ENCODE results near the gene B3GNT3. TPM values are rescaled to one million over a fixed set of nuclear protein-coding genes. Genes with fewer than 3 reads are reported as not detected.

Gene B3GNT3
- total RNA-seq, 3 donors from 2014 or later = 0.32 to 6.9 (median 2.0) TPM

- Histone ChIP-seq H3K27me3 (no peaks in the 10 kb centered on the region), H3K27ac (no peak within 1 kb of the TSS), H3K9me3 (no peaks in the 10 kb centered on the region), H3K4me3 (peak within 1 kb of the TSS in 1 of 3 donors; percentile 20), H3K36me3 (no peaks in the 10 kb centered on the region), H3K4me1 (no peaks in the 10 kb centered on the region)
- no peak for TF ChIP-seq POLR2A (IDR thresholded peaks at IDR 0.05)
- no peak for TF ChIP-seq CTCF (IDR thresholded peaks at IDR 0.05)
- no peak for TF ChIP-seq POLR2AphosphoS5 (IDR thresholded peaks at IDR 0.05)
- no peak for DNase-seq (ENCODE audit: low spot score in 2 of 2)
- intact Hi-C loops (cut with DNase I; ENCODE audit: low total_unique reads) = no loop called here
These were observed 43.6 kb upstream of the B3GNT3 start, which contains the start of gene FCHO1 for GRCh38 chr19:17751103-17751911. TSS of gene FCHO1 (plus strand) at chr19:17751477. CDS start at chr19:17755165, 3,688 bp downstream.

GRCh38 chr19:17751912-17752273 is 43.0 kb upstream of the B3GNT3 start:
- no peak for DNase-seq (ENCODE audit: low spot score in 2 of 2)
- H3K4me3 ChIP-seq = no peak overlapping the region

GRCh38 chr19:17752865-17753639 is 41.9 kb upstream of the B3GNT3 start:
- Histone ChIP-seq H3K27me3 (no peaks in the 10 kb centered on the region), H3K27ac (no peak overlapping the region), H3K4me3 (no peak overlapping the region), H3K9me3 (no peaks in the 10 kb centered on the region), H3K4me1 (no peaks in the 10 kb centered on the region), H3K36me3 (no peaks in the 10 kb centered on the region)
- intact Hi-C loops (cut with DNase I; ENCODE audit: low total_unique reads) = no loop called here
- TF ChIP-seq POLR2AphosphoS5 (IDR thresholded peaks at IDR 0.05) (no peak), CTCF (IDR thresholded peaks at IDR 0.05) (no peak), POLR2A (IDR thresholded peaks at IDR 0.05) (no peak)
- DNase-seq (ENCODE audit: low spot score in 2 of 2) = no peak

More at GRCh38 chr19:17751912-17752273, 43.0 kb upstream of the B3GNT3 start:
- Histone ChIP-seq H3K27ac (no peak overlapping the region), H3K9me3 (no peaks in the 10 kb centered on the region), H3K27me3 (no peaks in the 10 kb centered on the region), H3K36me3 (no peaks in the 10 kb centered on the region), H3K4me1 (no peaks in the 10 kb centered on the region)
- no peak for TF ChIP-seq POLR2AphosphoS5 (IDR thresholded peaks at IDR 0.05)
- no peak for TF ChIP-seq CTCF (IDR thresholded peaks at IDR 0.05)
- TF ChIP-seq POLR2A (IDR thresholded peaks at IDR 0.05) = no peak
- intact Hi-C loops (cut with DNase I; ENCODE audit: low total_unique reads) = no loop called here

- DNase-seq (ENCODE audit: low spot score in 2 of 2) = no peak
- no peak overlapping the region for H3K4me3 ChIP-seq
- no peaks in the 10 kb centered on the region for H3K36me3 ChIP-seq
- intact Hi-C loops (cut with DNase I; ENCODE audit: low total_unique reads) = no loop called here
- H3K27me3 ChIP-seq = no peaks in the 10 kb centered on the region
- TF ChIP-seq POLR2A (IDR thresholded peaks at IDR 0.05) (no peak), CTCF (IDR thresholded peaks at IDR 0.05) (no peak), POLR2AphosphoS5 (IDR thresholded peaks at IDR 0.05) (no peak)
- no peaks in the 10 kb centered on the region for H3K9me3 ChIP-seq
- H3K27ac ChIP-seq = no peak overlapping the region
- H3K4me1 ChIP-seq = no peaks in the 10 kb centered on the region
These were observed 41.0 kb upstream of the B3GNT3 start for GRCh38 chr19:17753976-17754375.
